Measurements from ENCODE around the gene L3MBTL1.

L3MBTL1 gene

GRCh38 chr20:43534791-43535350 is 27.4 kb downstream of the L3MBTL1 start:
- Histone ChIP-seq H3K4me1 (no peaks in the 10 kb centered on the region), H3K36me3 (replicated peaks) (no peaks in the 10 kb centered on the region), H3K4me3 (no peak overlapping the region), H3K9me3 (no peaks in the 10 kb centered on the region), H3K27me3 (ENCODE audit: low read depth) (no peaks in the 10 kb centered on the region; the same call in 1 of the 2 replicates)
- in situ Hi-C loops (cut with MboI; ENCODE audit: low sequenced_read_pairs), result loop anchor here (10.0 kb wide), 1 partner anchor 550 kb away; no protein-coding TSS in a partner anchor
- no peak for DNase-seq (ENCODE audit: low spot score in 2 of 2)

GRCh38 chr20:43535370-43536004 is 28.0 kb downstream of the L3MBTL1 start:
- Histone ChIP-seq H3K4me3 (no peak overlapping the region), H3K27me3 (ENCODE audit: low read depth) (no peaks in the 10 kb centered on the region; the same call in 1 of the 2 replicates), H3K9me3 (no peaks in the 10 kb centered on the region), H3K4me1 (no peaks in the 10 kb centered on the region), H3K36me3 (replicated peaks) (no peaks in the 10 kb centered on the region)
- no peak for DNase-seq (ENCODE audit: low spot score in 2 of 2)
- in situ Hi-C loops (cut with MboI; ENCODE audit: low sequenced_read_pairs), result loop anchor here (10.0 kb wide), 1 partner anchor 549 kb away; no protein-coding TSS in a partner anchor

- Histone ChIP-seq H3K4me3 (no peak overlapping the region), H3K27me3 (ENCODE audit: low read depth) (no peaks in the 10 kb centered on the region; the same call in 1 of the 2 replicates), H3K36me3 (replicated peaks) (no peaks in the 10 kb centered on the region), H3K4me1 (no peaks in the 10 kb centered on the region), H3K9me3 (no peaks in the 10 kb centered on the region)
- DNase-seq (ENCODE audit: low spot score in 2 of 2), result no peak
- in situ Hi-C loops (cut with MboI; ENCODE audit: low sequenced_read_pairs), result loop anchor here (10.0 kb wide), 1 partner anchor 549 kb away; no protein-coding TSS in a partner anchor
These were observed 28.7 kb downstream of the L3MBTL1 start for GRCh38 chr20:43536041-43536816.

- Histone ChIP-seq H3K27me3 (ENCODE audit: low read depth) (peaks cover 2% of the 10 kb centered on the region; the same call in 1 of the 2 replicates), H3K36me3 (replicated peaks) (no peaks in the 10 kb centered on the region), H3K9me3 (no peaks in the 10 kb centered on the region), H3K4me1 (no peaks in the 10 kb centered on the region), H3K4me3 (no peak overlapping the region)
- DNase-seq (ENCODE audit: low spot score in 2 of 2), result no peak
- in situ Hi-C loops (cut with MboI; ENCODE audit: low sequenced_read_pairs), result loop anchor here (10.0 kb wide), 1 partner anchor 548 kb away; no protein-coding TSS in a partner anchor
These were observed 29.4 kb downstream of the L3MBTL1 start for GRCh38 chr20:43536817-43537440.

- in situ Hi-C loops (cut with MboI; ENCODE audit: low sequenced_read_pairs), result loop anchor here (10.0 kb wide), 1 partner anchor 547 kb away; no protein-coding TSS in a partner anchor
- peak; percentile 6 to 75 for DNase-seq (ENCODE audit: low spot score in 2 of 2)
- Histone ChIP-seq H3K27me3 (ENCODE audit: low read depth) (peaks cover 2% of the 10 kb centered on the region; the same call in 1 of the 2 replicates), H3K4me3 (no peak overlapping the region), H3K36me3 (replicated peaks) (no peaks in the 10 kb centered on the region), H3K4me1 (no peaks in the 10 kb centered on the region), H3K9me3 (no peaks in the 10 kb centered on the region)
These were observed 30.7 kb downstream of the L3MBTL1 start for GRCh38 chr20:43537921-43538877.

DNA sequence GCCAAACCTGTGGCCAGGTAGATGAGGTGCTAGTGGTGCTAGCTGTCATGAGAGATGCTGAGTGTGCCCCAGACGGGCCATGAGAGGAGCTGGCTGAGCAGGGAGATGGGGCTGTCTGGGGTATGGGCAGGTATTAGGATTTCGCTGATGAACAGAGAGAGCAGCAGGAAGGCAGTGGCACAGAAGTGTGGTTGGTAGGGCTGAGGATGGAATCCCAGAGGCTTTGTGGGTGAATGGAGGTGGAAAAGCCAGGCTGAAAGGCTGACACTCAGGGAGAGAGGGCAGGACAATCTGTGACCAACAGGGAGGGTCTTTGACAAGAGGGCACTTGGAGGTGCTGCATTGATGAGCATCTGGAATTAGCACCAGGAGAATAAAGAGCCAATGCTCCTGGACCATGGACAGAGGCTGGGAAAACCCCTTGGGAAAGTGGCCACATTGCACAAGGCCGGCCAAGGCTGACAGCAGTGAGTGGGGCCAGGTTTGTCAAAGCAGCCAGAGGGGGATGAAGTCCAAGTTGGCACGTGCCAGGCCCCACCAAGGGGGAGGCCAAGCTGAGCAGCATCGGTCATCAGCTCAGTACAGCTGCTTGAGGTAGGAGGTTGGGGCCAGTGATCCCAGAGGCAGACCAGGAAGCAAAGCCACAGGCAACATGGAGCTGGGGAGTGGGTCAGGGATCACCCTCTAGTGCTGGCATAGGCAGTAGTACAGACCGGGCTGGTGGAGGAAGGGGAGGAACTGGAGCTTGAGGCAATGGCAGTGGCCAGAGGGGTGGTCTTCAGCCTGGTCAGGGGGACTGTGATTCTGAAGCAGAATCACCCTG is 31.6 kb downstream of the L3MBTL1 start:
- Histone ChIP-seq H3K4me3 (no peak overlapping the region), H3K9me3 (no peaks in the 10 kb centered on the region), H3K4me1 (no peaks in the 10 kb centered on the region), H3K36me3 (replicated peaks) (no peaks in the 10 kb centered on the region), H3K27me3 (ENCODE audit: low read depth) (peaks cover 2% of the 10 kb centered on the region; the same call in 1 of the 2 replicates)
- in situ Hi-C loops (cut with MboI; ENCODE audit: low sequenced_read_pairs), result loop anchor here (10.0 kb wide), 1 partner anchor 546 kb away; no protein-coding TSS in a partner anchor
- no peak for DNase-seq (ENCODE audit: low spot score in 2 of 2)

GRCh38 chr20:43539975-43540672 is 32.6 kb downstream of the L3MBTL1 start:
- no peaks in the 10 kb centered on the region for H3K9me3 ChIP-seq
- H3K4me3 ChIP-seq, result no peak overlapping the region
- DNase-seq (ENCODE audit: low spot score in 2 of 2), result no peak
- H3K36me3 ChIP-seq (replicated peaks), result no peaks in the 10 kb centered on the region
- H3K27me3 ChIP-seq (ENCODE audit: low read depth), result 0 out of 2 replicates have a peak, but pooled peaks cover 2% of the 10 kb centered on the region
- in situ Hi-C loops (cut with MboI; ENCODE audit: low sequenced_read_pairs), result loop anchor here (10.0 kb wide), 1 partner anchor 545 kb away; no protein-coding TSS in a partner anchor
- H3K4me1 ChIP-seq, result no peaks in the 10 kb centered on the region

DNA sequence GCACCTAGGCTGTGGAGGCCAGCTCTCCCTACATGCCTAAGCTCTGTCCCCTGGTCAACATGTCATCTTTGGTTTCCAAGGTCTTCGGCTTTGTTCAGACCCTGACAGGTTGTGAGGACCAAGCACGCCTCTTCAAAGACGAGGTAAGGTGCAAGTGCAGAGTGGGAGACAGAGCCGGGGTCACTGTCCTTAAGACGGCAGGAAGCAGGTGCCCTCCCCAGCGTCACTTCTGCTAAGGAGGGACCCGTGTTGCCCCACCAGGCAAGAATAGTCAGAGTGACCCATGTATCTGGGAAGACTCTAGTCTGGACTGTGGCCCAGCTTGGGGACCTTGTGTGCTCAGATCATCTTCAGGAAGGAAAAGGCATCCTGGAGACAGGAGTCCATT is 33.2 kb downstream of the L3MBTL1 start:
- Histone ChIP-seq H3K36me3 (replicated peaks) (no peaks in the 10 kb centered on the region), H3K27me3 (ENCODE audit: low read depth) (0 out of 2 replicates have a peak, but pooled peaks cover 2% of the 10 kb centered on the region), H3K4me1 (no peaks in the 10 kb centered on the region), H3K9me3 (no peaks in the 10 kb centered on the region), H3K4me3 (no peak overlapping the region)
- DNase-seq (ENCODE audit: low spot score in 2 of 2), result no peak
- in situ Hi-C loops (cut with MboI; ENCODE audit: low sequenced_read_pairs), result no loop called here

GRCh38 chr20:43541214-43541613 is 33.7 kb downstream of the L3MBTL1 start:
- Histone ChIP-seq H3K27me3 (ENCODE audit: low read depth) (0 out of 2 replicates have a peak, but pooled peaks cover 2% of the 10 kb centered on the region), H3K4me1 (no peaks in the 10 kb centered on the region), H3K36me3 (replicated peaks) (no peaks in the 10 kb centered on the region), H3K9me3 (no peaks in the 10 kb centered on the region), H3K4me3 (no peak overlapping the region)
- no peak for DNase-seq (ENCODE audit: low spot score in 2 of 2)
- in situ Hi-C loops (cut with MboI; ENCODE audit: low sequenced_read_pairs), result no loop called here

DNA sequence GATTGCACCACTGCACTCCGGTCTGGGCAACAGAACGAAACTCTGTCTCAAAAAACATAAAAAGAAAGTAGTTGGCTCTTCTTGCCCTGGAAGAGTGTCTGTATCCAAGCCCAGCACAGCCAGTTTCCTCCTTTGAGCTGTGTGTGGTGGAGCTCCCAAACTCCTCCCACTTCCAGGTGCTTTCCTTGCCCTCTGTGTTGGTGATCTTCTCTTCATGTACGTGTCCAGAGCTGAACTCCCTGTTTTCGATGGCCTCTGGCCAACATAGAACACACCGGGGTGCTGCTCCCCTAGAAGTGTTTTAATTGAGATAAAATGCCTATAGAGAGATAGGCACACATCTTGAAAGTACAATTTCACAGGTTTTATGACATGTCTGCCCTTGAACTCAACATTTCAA is 34.7 kb downstream of the L3MBTL1 start:
- H3K4me1 ChIP-seq, result no peaks in the 10 kb centered on the region
- H3K9me3 ChIP-seq, result no peaks in the 10 kb centered on the region
- H3K27me3 ChIP-seq (ENCODE audit: low read depth), result 0 out of 2 replicates have a peak, but pooled peaks cover 2% of the 10 kb centered on the region
- in situ Hi-C loops (cut with MboI; ENCODE audit: low sequenced_read_pairs), result no loop called here
- no peak for DNase-seq (ENCODE audit: low spot score in 2 of 2)
- H3K4me3 ChIP-seq, result no peak overlapping the region
- H3K36me3 ChIP-seq (replicated peaks), result no peaks in the 10 kb centered on the region

- H3K4me1 ChIP-seq, result no peaks in the 10 kb centered on the region
- DNase-seq (ENCODE audit: low spot score in 2 of 2), result no peak
- H3K36me3 ChIP-seq (replicated peaks), result no peaks in the 10 kb centered on the region
- H3K4me3 ChIP-seq, result no peak overlapping the region
- in situ Hi-C loops (cut with MboI; ENCODE audit: low sequenced_read_pairs), result no loop called here
- H3K27me3 ChIP-seq (ENCODE audit: low read depth), result 0 out of 2 replicates have a peak, but pooled peaks cover 2% of the 10 kb centered on the region
- H3K9me3 ChIP-seq, result no peaks in the 10 kb centered on the region
These were observed 35.2 kb downstream of the L3MBTL1 start for GRCh38 chr20:43542674-43543073.

All from HAP-1 (cell line).